HK-2 (cell line): Measurements from ENCODE around the gene CCL1.

Source experiments
- DNase-seq: peaks from one replicate; pipeline ENCODE4 v3.0.0-alpha.2; 2018; ENCODE audit not compliant: unreplicated experiment

Gene CCL1

GRCh38 chr17:34363183-34363661 lies at the start of gene CCL1:
CCL1 (minus strand) TSS chr17:34363233; CDS start chr17:34363161, 72 bp downstream.
- no peak for DNase-seq

DNA sequence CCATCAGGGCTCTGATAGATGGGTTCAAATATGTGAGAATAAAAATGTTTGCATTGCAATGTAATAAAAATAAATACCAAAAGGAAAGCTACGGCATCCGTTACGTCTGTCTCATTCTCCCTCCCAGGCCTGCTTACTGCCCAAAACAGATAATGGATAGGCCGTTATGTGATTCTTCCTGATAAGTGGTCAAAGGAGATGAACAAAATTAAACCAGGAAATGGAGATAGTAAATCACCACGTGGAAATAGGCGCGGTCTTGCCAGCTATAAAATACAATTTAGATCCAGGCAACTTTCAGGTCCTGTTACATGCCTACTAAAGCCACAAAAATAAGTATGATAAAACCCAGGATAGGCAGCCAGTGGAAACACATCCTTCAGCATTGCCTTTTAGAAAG lies 49.5 kb upstream of the CCL1 start:
- DNase-seq = no peak

- DNase-seq = no peak
Measured at GRCh38 chr17:34411646-34412421, 48.8 kb upstream of the CCL1 start.

DNA sequence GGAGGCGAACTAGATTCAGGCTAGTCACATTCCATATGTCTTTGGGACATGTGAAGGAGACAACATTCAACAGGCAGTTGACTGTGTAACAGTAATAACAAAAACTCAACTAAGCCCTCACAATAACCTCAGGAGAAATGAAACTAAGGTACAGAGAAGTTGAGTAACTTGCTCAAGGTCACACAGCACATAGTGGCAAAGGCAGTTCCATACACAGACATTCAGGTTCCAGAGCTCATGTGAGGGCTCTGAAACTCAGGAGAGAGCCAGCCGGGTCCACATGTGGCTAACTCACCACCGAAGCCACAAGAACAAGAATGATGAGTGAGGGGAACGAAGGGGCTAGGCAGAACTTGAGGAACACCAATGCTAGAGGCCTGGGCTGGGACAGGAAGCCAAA lies 46.3 kb upstream of the CCL1 start:
- no peak for DNase-seq

DNA sequence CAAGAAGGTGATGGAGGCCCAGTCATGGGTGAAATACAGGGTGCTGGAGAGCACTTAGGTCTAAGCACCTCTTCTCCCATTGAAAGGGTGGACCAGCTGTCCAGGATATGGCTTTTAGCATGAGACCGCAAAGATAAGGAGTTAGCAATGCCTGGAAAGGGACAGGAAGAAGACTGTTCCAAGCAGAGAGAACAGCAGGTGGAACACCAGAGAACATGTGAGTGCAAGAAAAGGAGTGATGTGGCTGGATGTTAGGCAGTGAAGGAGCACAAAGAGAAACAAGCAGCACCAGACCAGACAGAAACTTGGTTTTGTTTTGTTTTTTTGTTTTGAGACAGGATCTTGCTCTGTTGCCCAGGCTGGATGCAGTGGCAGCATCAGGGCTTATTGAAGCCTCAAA lies 45.4 kb upstream of the CCL1 start:
- DNase-seq = no peak

DNA sequence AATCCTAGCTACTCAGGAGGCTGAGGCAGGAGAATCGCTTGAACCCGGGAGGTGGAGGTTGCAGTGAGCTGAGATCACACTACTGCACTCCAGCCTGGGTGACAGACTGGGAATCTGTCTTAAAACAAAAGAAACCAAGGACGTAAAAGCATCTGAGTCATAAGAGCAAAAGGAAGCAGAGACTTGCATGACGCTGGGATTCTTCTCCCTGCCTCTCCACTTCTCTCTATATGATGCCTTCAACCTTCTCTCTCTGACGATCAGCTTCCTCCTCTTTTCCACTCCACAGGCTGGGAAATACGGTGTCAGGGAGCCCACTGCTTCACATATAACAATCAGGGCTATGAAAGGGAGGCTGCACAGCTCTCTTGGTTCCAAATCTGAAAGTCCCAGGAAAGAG lies 43.2 kb upstream of the CCL1 start:
- DNase-seq = no peak

GRCh38 chr17:34403006-34403405 lies 40.0 kb upstream of the CCL1 start:
- DNase-seq = no peak

DNA sequence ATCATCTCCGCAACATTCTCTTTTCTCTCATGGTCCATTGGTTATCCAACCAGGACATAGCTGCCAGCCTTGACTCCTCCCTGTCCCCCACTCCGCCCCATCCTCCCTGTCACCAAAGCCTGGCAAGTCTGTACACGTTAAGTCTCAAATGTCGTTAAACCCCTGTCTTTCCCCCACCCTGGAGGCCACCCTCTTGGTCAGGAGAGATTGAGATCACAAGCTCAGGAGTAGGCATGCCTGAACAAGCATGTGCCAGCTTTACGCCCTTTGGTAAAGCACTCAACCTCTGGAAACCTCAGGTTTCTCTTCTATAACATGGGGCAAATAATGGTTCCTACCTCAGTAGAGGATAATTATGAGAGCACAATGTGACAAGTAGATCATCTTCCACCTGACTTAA lies 38.1 kb upstream of the CCL1 start:
- DNase-seq = no peak

GRCh38 chr17:34400301-34400931 lies 37.4 kb upstream of the CCL1 start:
- DNase-seq = no peak

DNA sequence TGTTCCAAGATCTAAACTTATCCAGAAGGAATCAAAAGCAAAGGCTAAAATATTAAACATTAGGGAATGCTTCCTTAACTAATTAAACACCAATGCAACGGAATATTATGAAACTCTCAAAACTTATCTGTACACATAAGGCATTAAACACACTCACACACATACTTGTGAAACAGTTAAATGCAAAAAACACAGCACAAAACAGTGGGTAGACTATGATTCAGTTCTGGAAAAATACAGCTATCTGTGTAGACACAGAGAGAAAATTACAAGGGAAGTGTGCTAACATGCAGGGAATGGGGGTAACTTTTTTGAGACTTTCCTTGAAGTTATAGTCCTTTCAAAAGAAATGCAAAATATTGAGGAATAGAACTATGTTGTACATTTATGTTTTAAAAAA lies 36.7 kb upstream of the CCL1 start:
- no peak for DNase-seq

- no peak for DNase-seq
Measured at GRCh38 chr17:34398990-34399389, 36.0 kb upstream of the CCL1 start.

- no peak for DNase-seq
Measured at GRCh38 chr17:34397265-34397664, 34.2 kb upstream of the CCL1 start.

- DNase-seq = no peak
Measured at GRCh38 chr17:34393401-34393800, 30.4 kb upstream of the CCL1 start.

GRCh38 chr17:34391241-34391640 lies 28.2 kb upstream of the CCL1 start:
- no peak for DNase-seq

GRCh38 chr17:34390649-34391048 lies 27.6 kb upstream of the CCL1 start:
- no peak for DNase-seq

DNA sequence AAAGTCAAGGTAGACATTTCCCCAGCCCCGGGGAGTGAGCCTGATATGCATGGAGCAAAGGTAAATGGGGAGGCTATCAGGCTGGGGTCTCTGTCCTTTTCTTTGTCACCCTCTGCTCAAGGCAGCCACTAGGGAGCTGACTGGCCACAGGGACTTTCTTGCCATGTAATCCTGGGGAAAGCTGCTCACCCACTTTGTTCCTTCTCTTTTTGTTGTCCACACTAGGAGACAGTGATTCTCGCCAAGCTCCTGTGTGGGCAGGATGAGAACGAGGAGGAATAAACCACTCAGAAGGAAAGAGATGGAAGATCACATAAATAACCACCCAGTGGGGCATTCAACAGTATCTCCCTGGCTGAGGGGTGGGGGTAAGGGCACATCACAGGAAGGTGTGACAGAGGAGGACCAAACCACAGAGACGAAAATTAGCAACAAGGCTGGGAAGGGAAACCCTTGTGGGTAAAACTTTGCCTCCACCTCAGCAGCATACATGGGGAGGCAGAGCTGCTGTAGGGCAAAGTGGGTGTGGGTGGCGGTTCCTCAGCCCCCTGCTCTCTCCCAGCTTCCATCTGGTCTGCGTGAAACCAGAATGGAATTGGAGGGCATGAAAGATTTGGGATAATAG lies 26.2 kb upstream of the CCL1 start:
- no peak for DNase-seq

- DNase-seq = no peak
Measured at GRCh38 chr17:34387566-34387965, 24.5 kb upstream of the CCL1 start.

- DNase-seq = no peak
Measured at GRCh38 chr17:34386697-34387550, 23.9 kb upstream of the CCL1 start.

GRCh38 chr17:34386343-34386696 lies 23.3 kb upstream of the CCL1 start:
- no peak for DNase-seq

DNA sequence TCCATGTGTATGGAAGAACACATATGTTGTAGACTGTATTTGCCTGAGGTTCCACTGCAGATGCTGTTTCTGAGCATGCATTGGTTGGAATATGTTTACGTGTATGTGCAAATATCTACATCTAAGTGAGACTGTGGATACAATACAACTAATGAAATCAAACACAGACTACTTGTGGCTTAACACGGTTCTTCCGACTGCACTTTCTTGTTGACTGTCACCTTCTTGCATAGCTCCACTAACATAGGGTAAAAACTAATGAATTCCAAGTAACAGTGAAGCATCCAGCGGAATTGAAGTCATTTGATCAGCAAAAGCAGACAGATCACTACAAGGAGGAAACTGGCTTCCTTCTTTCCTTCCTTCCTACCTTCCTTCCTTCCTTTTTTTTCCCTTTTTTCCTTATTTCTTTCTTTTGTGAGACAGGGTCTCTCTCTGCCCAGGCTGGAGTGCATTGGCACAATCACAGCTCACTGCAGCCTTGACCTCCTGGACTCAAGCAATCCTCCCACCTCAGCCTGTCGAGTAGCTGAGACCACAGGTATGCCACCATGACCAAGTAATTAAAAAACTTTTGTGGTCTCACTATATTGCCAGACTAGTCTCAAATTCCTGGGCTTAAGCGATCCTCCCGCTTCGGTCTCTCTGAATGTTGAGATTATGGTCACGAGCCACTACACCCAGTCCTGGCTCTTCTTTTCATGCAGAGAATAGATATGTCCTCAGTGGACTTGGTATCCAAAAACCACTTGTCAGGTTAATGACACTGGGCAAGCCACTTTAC lies 22.0 kb upstream of the CCL1 start:
- no peak for DNase-seq

- DNase-seq = no peak
Measured at GRCh38 chr17:34384271-34384670, 21.2 kb upstream of the CCL1 start.
